ENCODE measurements around the gene PLCE1.

The PLCE1 gene

DNA sequence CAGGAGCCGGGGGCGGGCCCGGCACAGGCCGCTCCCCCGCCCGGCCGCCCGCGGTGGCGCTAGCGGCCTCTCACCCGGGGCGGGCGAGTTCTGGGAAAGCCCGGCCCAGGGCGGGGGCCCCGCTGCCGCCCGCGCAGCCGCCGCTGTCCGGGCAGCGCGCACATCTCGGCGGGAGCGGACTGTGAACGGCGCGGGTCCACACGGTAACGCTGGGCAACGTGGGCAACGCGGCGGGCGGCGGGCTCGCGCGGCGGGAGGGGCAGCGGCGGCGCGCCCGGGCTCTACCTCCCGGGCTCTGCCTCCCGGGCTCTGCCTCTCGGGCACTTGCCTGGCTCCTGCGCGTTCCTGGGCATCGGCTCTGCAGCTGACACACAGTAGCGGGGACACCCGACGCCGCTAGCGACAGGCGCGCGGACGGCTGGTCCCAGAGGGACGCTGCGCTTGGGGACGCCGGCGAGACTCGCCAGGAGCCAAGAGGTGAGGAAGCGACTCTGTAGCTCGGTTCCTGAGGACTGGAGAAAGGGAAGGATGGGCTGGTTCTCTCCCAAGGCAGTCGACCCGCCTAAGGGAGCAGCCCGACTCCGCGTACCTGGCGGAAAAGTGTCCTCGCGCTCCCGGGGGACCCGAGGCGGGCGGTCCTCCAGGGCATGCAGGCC is at the start of gene PLCE1:
Gene PLCE1 (plus strand): TSS at position 150 of the 656 bp plus-strand sequence. CDS start 37,116 bp downstream, outside the sequence.
- DNase-seq: no peak
- peak within 1 kb of the TSS; percentile 73 for H3K4me3 ChIP-seq (ENCODE audit: low read depth, low read length)
- H3K27ac ChIP-seq: no peak within 1 kb of the TSS
- no peaks in the 10 kb centered on the region for H3K27me3 ChIP-seq (replicated peaks)
- no peak for TF ChIP-seq CTCF (IDR thresholded peaks at IDR 0.05; ENCODE audit: low read depth, low read length, missing control alignments)
- H3K36me3 ChIP-seq (replicated peaks): no peaks in the 10 kb centered on the region
- in situ Hi-C loops (cut with HindIII; ENCODE audit: low pct_ligation_motif_present, low sequenced_read_pairs): no loop called here

DNA sequence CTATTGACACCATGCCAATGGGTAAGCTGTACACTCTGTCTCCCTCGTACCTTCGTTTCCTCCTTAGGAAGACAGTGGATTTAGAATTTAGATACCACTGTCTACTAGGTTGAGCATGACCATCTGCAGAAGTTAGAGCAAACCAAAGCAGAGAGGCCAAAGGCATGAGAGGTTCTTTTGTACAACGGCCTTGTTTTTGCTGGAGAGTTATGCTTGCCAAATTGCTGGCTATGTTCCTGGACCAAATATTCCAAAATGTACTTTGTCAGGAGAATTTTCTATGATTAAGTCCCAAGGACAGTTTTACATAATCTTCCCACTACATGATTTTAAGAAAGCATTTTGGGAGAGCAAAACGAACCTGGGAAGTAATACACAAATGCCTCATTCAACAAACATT is 47.9 kb upstream of the PLCE1 start:
- no peak overlapping the region for H3K27ac ChIP-seq
- in situ Hi-C loops (cut with HindIII; ENCODE audit: low pct_ligation_motif_present, low sequenced_read_pairs): no loop called here
- no peaks in the 10 kb centered on the region for H3K36me3 ChIP-seq (replicated peaks)
- TF ChIP-seq CTCF (IDR thresholded peaks at IDR 0.05; ENCODE audit: low read depth, low read length, missing control alignments): no peak
- no peak for DNase-seq
- H3K27me3 ChIP-seq (replicated peaks): no peaks in the 10 kb centered on the region
- H3K4me3 ChIP-seq (ENCODE audit: low read depth, low read length): no peak overlapping the region

DNA sequence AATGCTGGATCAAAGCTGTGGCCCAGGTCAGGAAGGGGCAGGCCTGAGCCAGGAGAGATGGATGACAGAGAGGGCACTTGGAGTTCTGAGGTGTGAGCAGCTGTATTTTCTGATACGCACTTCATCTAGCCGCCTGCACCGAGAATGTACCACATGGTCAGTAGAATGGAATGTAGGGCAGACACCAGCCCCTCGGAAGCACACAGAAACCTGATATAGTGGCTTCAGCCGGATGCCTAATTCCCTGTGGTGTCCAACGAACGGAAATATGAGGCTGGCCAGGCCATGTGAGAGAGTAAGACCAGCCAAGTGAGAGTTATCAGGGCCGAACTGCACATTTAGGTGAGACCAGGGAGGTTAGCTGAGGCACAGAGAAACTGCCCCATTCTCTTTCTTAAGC is 46.7 kb upstream of the PLCE1 start:
- Histone ChIP-seq H3K36me3 (replicated peaks) (no peaks in the 10 kb centered on the region), H3K27ac (peak overlapping the region; percentile 56), H3K27me3 (replicated peaks) (no peaks in the 10 kb centered on the region), H3K4me3 (ENCODE audit: low read depth, low read length) (no peak overlapping the region)
- peak; percentile 90 for DNase-seq
- no peak for TF ChIP-seq CTCF (IDR thresholded peaks at IDR 0.05; ENCODE audit: low read depth, low read length, missing control alignments)
- in situ Hi-C loops (cut with HindIII; ENCODE audit: low pct_ligation_motif_present, low sequenced_read_pairs): no loop called here

GRCh38 chr10:93947524-93947923 is 46.2 kb upstream of the PLCE1 start:
- H3K4me3 ChIP-seq (ENCODE audit: low read depth, low read length): no peak overlapping the region
- in situ Hi-C loops (cut with HindIII; ENCODE audit: low pct_ligation_motif_present, low sequenced_read_pairs): no loop called here
- no peaks in the 10 kb centered on the region for H3K36me3 ChIP-seq (replicated peaks)
- DNase-seq: no peak
- no peak for TF ChIP-seq CTCF (IDR thresholded peaks at IDR 0.05; ENCODE audit: low read depth, low read length, missing control alignments)
- no peaks in the 10 kb centered on the region for H3K27me3 ChIP-seq (replicated peaks)
- peak overlapping the region; percentile 56 for H3K27ac ChIP-seq

GRCh38 chr10:93951905-93952304 is 41.8 kb upstream of the PLCE1 start:
- no peak overlapping the region for H3K27ac ChIP-seq
- in situ Hi-C loops (cut with HindIII; ENCODE audit: low pct_ligation_motif_present, low sequenced_read_pairs): no loop called here
- H3K4me3 ChIP-seq (ENCODE audit: low read depth, low read length): no peak overlapping the region
- DNase-seq: no peak
- TF ChIP-seq CTCF (IDR thresholded peaks at IDR 0.05; ENCODE audit: low read depth, low read length, missing control alignments): no peak
- no peaks in the 10 kb centered on the region for H3K36me3 ChIP-seq (replicated peaks)
- no peaks in the 10 kb centered on the region for H3K27me3 ChIP-seq (replicated peaks)

DNA sequence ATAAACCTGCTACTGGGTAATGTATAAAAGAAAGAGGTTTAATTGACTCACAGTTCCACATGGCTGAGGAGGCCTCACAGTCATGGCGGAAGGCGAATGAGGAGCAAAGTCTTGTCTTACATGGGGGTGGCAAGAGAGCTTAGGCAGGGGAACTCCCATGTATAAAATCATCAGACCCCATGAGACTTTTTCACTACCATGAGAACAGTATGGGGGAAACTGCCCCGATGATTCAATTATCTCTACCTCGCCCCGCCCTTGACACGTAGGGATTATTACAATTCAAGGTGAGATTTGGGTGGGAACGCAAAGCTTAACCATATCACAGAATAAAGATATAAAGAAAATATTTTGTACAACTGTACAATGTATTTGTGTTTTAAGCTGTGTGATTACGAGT is 39.4 kb upstream of the PLCE1 start:
- TF ChIP-seq CTCF (IDR thresholded peaks at IDR 0.05; ENCODE audit: low read depth, low read length, missing control alignments): no peak
- H3K36me3 ChIP-seq (replicated peaks): no peaks in the 10 kb centered on the region
- no peak for DNase-seq
- H3K27me3 ChIP-seq (replicated peaks): no peaks in the 10 kb centered on the region
- in situ Hi-C loops (cut with HindIII; ENCODE audit: low pct_ligation_motif_present, low sequenced_read_pairs): no loop called here
- H3K27ac ChIP-seq: peak overlapping the region; percentile 64
- no peak overlapping the region for H3K4me3 ChIP-seq (ENCODE audit: low read depth, low read length)

All from brain microvascular endothelial cell (primary cell).